IMR-90 (cell line): ENCODE measurements around the gene ULBP2. TPM values are rescaled to one million over a fixed set of nuclear protein-coding genes. Genes with fewer than 3 reads are reported as not detected.

ENCODE experiments used
- ATAC-seq: fragments of 200-7000 bp; cut with Tn5 transposase; 2 replicates; pipeline ENCODE4 v1.9.1; 2020; ENCODE audit warnings: low read depth, mild to moderate bottlenecking, moderate library complexity
- BruUV-seq: library from RNA; stranded (reverse); fragments of 400-500 nt; replicated peaks from 2 replicates; lab custom pipeline; 2021; lab: Mats Ljungman, UMichigan
- CTCF ChIA-PET: fragments of 300-600 bp; formaldehyde crosslinking; extraction: SDS; loops from one replicate; lab custom pipeline; 2021; ENCODE audit warnings: antibody characterized with exemption; lab: Yijun Ruan, JAX
- POLR2A ChIA-PET: fragments of 300-600 bp; sonication (Branson Sonifier 250); formaldehyde crosslinking; loops from one replicate; lab custom pipeline; 2022; ENCODE audit warnings: antibody characterized with exemption; ENCODE audit not compliant: unreplicated experiment; lab: Charles Lee
- DNase-seq: peaks from one replicate; pipeline ENCODE4 v3.0.0; 2013
- H2AFZ ChIP-seq: replicated peaks from 2 replicates; pipeline ENCODE3; 2013; ENCODE audit warnings: low read length, mild to moderate bottlenecking; ENCODE audit not compliant: poor library complexity
- H2AK5ac ChIP-seq: 2 replicates; pipeline ENCODE4 v1.6.1; 2013; ENCODE audit warnings: low read depth, low read length, inconsistent platforms
- H2AK9ac ChIP-seq: replicated peaks from 2 replicates; pipeline ENCODE3; 2013; ENCODE audit warnings: mild to moderate bottlenecking, low read depth, low read length, moderate library complexity; ENCODE audit not compliant: poor library complexity
- H2BK120ac ChIP-seq: 2 replicates; pipeline ENCODE4 v1.6.1; 2013; ENCODE audit warnings: low read depth, low read length, inconsistent platforms
- H2BK15ac ChIP-seq: 3 replicates; pipeline ENCODE4 v1.6.1; 2013; ENCODE audit warnings: low read depth, low read length, inconsistent platforms
- H2BK20ac ChIP-seq: 2 replicates; pipeline ENCODE4 v1.6.1; 2013; ENCODE audit warnings: low read depth, mild to moderate bottlenecking, inconsistent platforms, low read length, moderate library complexity
- H2BK5ac ChIP-seq: 2 replicates; pipeline ENCODE4 v1.6.1; 2013; ENCODE audit warnings: mild to moderate bottlenecking, low read depth, low read length, inconsistent platforms; ENCODE audit not compliant: poor library complexity, severe bottlenecking
- H3K14ac ChIP-seq: replicated peaks from 2 replicates; pipeline ENCODE4 v1.6.1; 2013; ENCODE audit warnings: low read depth, low read length, inconsistent platforms
- H3K18ac ChIP-seq: 2 replicates; pipeline ENCODE4 v1.6.1; 2013; ENCODE audit warnings: low read depth, low read length, control low read depth
- H3K23ac ChIP-seq: 2 replicates; pipeline ENCODE4 v1.6.1; 2013; ENCODE audit warnings: low read depth, low read length, inconsistent platforms
- H3K27ac ChIP-seq: 2 replicates; pipeline ENCODE4 v1.5.1; 2013; ENCODE audit warnings: mild to moderate bottlenecking, control low read depth, low read length; ENCODE audit not compliant: insufficient read depth
- H3K27me3 ChIP-seq: 2 replicates; pipeline ENCODE4 v1.6.1; 2013; ENCODE audit warnings: low read length; ENCODE audit not compliant: control insufficient read depth, insufficient read depth
- H3K36me3 ChIP-seq: 2 replicates; pipeline ENCODE4 v1.6.1; 2013; ENCODE audit warnings: low read length, mixed read lengths; ENCODE audit not compliant: control insufficient read depth, insufficient read depth
- H3K4ac ChIP-seq: 2 replicates; pipeline ENCODE4 v1.6.1; 2013; ENCODE audit warnings: low read depth, low read length, inconsistent platforms
- H3K4me1 ChIP-seq: 2 replicates; pipeline ENCODE4 v1.6.1; 2013; ENCODE audit warnings: low read length, mixed read lengths; ENCODE audit not compliant: control insufficient read depth, insufficient read depth
- H3K4me2 ChIP-seq: 2 replicates; pipeline ENCODE4 v1.6.1; 2013; ENCODE audit warnings: low read depth, mild to moderate bottlenecking, control low read depth, low read length, moderate library complexity
- H3K4me3 ChIP-seq: 2 replicates; pipeline ENCODE4 v1.5.1; 2013; ENCODE audit warnings: low read depth, mild to moderate bottlenecking, control low read depth, low read length, moderate library complexity; ENCODE audit not compliant: insufficient read depth
- H3K56ac ChIP-seq: 2 replicates; pipeline ENCODE4 v1.6.1; 2013; ENCODE audit warnings: low read length, inconsistent platforms; ENCODE audit not compliant: insufficient read depth; ENCODE audit errors: extremely low read depth
- H3K79me1 ChIP-seq, 2 experiments: 2 replicates each; pipeline ENCODE4 v1.6.1; 2013; ENCODE audit warnings: low read length in 2 of 2, inconsistent platforms in 1 of 2, low read depth in 1 of 2
- H3K9ac ChIP-seq: 2 replicates; pipeline ENCODE4 v1.6.1; 2013; ENCODE audit warnings: low read depth, low read length, control low read depth
- H3K9me1 ChIP-seq: 2 replicates; pipeline ENCODE4 v1.6.1; 2013; ENCODE audit warnings: low read length, inconsistent platforms; ENCODE audit not compliant: insufficient read depth
- H3K9me3 ChIP-seq: 2 replicates; pipeline ENCODE4 v1.6.1; 2013; ENCODE audit warnings: low read length; ENCODE audit not compliant: control insufficient read depth, insufficient read depth
- H4K20me1 ChIP-seq: 2 replicates; pipeline ENCODE4 v1.6.1; 2013; ENCODE audit warnings: low read length, inconsistent platforms; ENCODE audit not compliant: insufficient read depth
- H4K5ac ChIP-seq: 2 replicates; pipeline ENCODE4 v1.6.1; 2013; ENCODE audit warnings: mild to moderate bottlenecking, low read depth, low read length, control low read depth
- H4K8ac ChIP-seq, 2 experiments: 2 replicates each; pipeline ENCODE4 v1.6.1; 2013; ENCODE audit warnings: low read depth in 2 of 2, low read length in 2 of 2, control low read depth in 1 of 2, inconsistent platforms in 1 of 2
- H4K91ac ChIP-seq: 2 replicates; pipeline ENCODE4 v1.6.1; 2013; ENCODE audit warnings: low read depth, low read length, inconsistent platforms; ENCODE audit not compliant: insufficient read depth
- CHD1 ChIP-seq: IDR thresholded peaks from 2 replicates; pipeline ENCODE4 v1.6.1; 2012; ENCODE audit warnings: low read depth, low read length, improper control_type of control experiment
- MAZ ChIP-seq: IDR thresholded peaks from 2 replicates; pipeline ENCODE4 v1.6.1; 2012; ENCODE audit warnings: low read depth, mild to moderate bottlenecking, low read length, improper control_type of control experiment, moderate library complexity, borderline replicate concordance
- MXI1 ChIP-seq: IDR thresholded peaks from 2 replicates; pipeline ENCODE4 v1.6.1; 2012; ENCODE audit warnings: low read depth, mild to moderate bottlenecking, low read length, moderate library complexity, borderline replicate concordance
- RCOR1 ChIP-seq: IDR thresholded peaks from 2 replicates; pipeline ENCODE4 v1.6.1; 2012; ENCODE audit warnings: mild to moderate bottlenecking, low read length, improper control_type of control experiment; ENCODE audit not compliant: insufficient replicate concordance
- SMC3 ChIP-seq: fragments of 150-350 bp; IDR thresholded peaks from 2 replicates; pipeline ENCODE4 v1.6.1; 2016; ENCODE audit warnings: low read depth, mild to moderate bottlenecking, antibody characterized with exemption, low read length, moderate library complexity
- WGBS, 2 experiments: methylation state at CpG; one replicate each; pipeline versions ENCODE4 v1.1.5 to v1.1.7; 2013; ENCODE audit warnings: missing lambda C conversion rate in 2 of 2; ENCODE audit not compliant: insufficient read length in 1 of 2; ENCODE audit errors: extremely low coverage in 2 of 2; 5-methylcytosine and 5-hydroxymethylcytosine counted together
- dilution Hi-C: fragments of 300-500 bp; cut with HindIII; formaldehyde crosslinking; loops from one replicate; pipeline ENCODE4 v1.14.3; 2018; ENCODE audit warnings: low sequenced_read_pairs; ENCODE audit not compliant: unreplicated experiment
- in situ Hi-C: fragments of 300-500 bp; cut with MboI; formaldehyde crosslinking; loops from 3 replicates; pipeline ENCODE4 v1.14.3; 2019; ENCODE audit warnings: low sequenced_read_pairs, inconsistent platforms, mixed read lengths
- intact Hi-C: fragments of 100-400 bp; cut with micrococcal nuclease; formaldehyde crosslinking; loops from 2 replicates; pipeline ENCODE4 v1.10.0; 2022
- polyA plus RNA-seq, 3 experiments: library from polyadenylated mRNA; depleted of rRNA; stranded (reverse); fragments of >200 nt; gene quantifications; 2 replicates each; pipeline ENCODE4 v1.2.3, GENCODE V29; 2012; ENCODE audit warnings: low replicate concordance in 1 of 3
- total RNA-seq: library from RNA; depleted of rRNA; stranded (reverse); fragments of >200 nt; gene quantifications from 2 replicates; pipeline ENCODE4 v1.2.3, GENCODE V29; 2012
- TF ChIP-seq, protein P1 (sequence below): conservative IDR thresholded peaks from 2 replicates; pipeline ENCODE4 v1.5.1; 2012; ENCODE audit warnings: mild to moderate bottlenecking, low read depth, low read length, improper control_type of control experiment

ULBP2 gene
- total and polyA plus RNA-seq, 2 of the 4 experiments (the other 2 are of a cell fraction), result 7.9 to 16.2 TPM

DNA sequence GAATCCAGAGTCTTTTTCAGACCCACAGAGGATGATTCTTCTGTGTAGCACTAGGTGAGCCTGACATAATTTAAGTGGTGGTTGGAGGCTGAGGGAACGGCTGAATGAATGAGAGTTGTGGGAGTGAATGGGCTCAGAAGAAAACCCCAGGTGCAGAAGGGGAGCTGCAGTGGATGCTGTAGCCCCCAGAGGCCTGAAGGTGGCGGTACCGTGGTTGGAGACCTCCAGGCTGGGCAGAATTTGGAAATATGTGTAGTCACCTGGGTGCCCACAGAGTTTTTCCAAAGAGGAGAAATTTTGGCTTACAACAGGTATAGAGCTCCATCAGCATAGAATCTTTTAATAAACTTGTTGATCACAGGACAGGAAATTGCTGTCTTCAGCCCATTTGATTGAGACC lies 12.4 kb upstream of the ULBP2 start:
- H3K14ac ChIP-seq, result no peak overlapping the region
- H3K9me3 ChIP-seq, result no peaks in the 10 kb centered on the region
- no peak overlapping the region for H3K27ac ChIP-seq
- no peak overlapping the region for H2AK9ac ChIP-seq
- H4K20me1 ChIP-seq, result no peaks in the 10 kb centered on the region
- intact Hi-C loops (no loop called here), dilution Hi-C loops (no loop called here), in situ Hi-C loops (loop anchor here (10.0 to 25.0 kb wide), 3 partner anchors 205 to 408 kb away; partner anchors contain the start of gene PPIL4)
- no peaks in the 10 kb centered on the region for H3K9me1 ChIP-seq
- no peak overlapping the region for H2BK20ac ChIP-seq
- no peak overlapping the region for H4K91ac ChIP-seq
- H2BK15ac ChIP-seq, result no peak overlapping the region
- H3K36me3 ChIP-seq, result no peaks in the 10 kb centered on the region
- H2BK120ac ChIP-seq, result no peak overlapping the region
- H2BK5ac ChIP-seq, result no peak overlapping the region
- H3K18ac ChIP-seq, result no peak overlapping the region
- H3K4me1 ChIP-seq, result no peaks in the 10 kb centered on the region; the same call in 1 of the 2 replicates
- H2AK5ac ChIP-seq, result no peak overlapping the region
- no peak for DNase-seq
- H3K79me1 ChIP-seq, result no peaks in the 10 kb centered on the region
- H3K4me2 ChIP-seq, result no peak overlapping the region
- no peak overlapping the region for H3K23ac ChIP-seq
- H4K5ac ChIP-seq, result no peak overlapping the region
- no peak for ATAC-seq
- 11% methylated on average over 3 of the region's 3 CpGs; no CpG with 5 or more reads in 1 of the 2 experiments for WGBS, 2 experiments
- no peak for TF ChIP-seq RCOR1
- TF ChIP-seq SMC3, result no peak
- TF ChIP-seq MXI1, result no peak
- TF ChIP-seq, protein P1, sequence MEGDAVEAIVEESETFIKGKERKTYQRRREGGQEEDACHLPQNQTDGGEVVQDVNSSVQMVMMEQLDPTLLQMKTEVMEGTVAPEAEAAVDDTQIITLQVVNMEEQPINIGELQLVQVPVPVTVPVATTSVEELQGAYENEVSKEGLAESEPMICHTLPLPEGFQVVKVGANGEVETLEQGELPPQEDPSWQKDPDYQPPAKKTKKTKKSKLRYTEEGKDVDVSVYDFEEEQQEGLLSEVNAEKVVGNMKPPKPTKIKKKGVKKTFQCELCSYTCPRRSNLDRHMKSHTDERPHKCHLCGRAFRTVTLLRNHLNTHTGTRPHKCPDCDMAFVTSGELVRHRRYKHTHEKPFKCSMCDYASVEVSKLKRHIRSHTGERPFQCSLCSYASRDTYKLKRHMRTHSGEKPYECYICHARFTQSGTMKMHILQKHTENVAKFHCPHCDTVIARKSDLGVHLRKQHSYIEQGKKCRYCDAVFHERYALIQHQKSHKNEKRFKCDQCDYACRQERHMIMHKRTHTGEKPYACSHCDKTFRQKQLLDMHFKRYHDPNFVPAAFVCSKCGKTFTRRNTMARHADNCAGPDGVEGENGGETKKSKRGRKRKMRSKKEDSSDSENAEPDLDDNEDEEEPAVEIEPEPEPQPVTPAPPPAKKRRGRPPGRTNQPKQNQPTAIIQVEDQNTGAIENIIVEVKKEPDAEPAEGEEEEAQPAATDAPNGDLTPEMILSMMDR, result peak; percentile 32
- no peak for TF ChIP-seq MAZ
- no peak for TF ChIP-seq CHD1
- no TSS peak for BruUV-seq
- H3K4ac ChIP-seq, result no peak overlapping the region
- H3K4me3 ChIP-seq, result no peak overlapping the region
- peaks cover 24% of the 10 kb centered on the region for H3K27me3 ChIP-seq
- CTCF ChIA-PET, result interaction anchor here (0.6 kb wide), 1 partner anchor 283 kb away, joined by 5 read pairs; no protein-coding TSS in a partner anchor
- no peak overlapping the region for H3K9ac ChIP-seq
- no peak overlapping the region for H3K56ac ChIP-seq
- no peak overlapping the region for H2AFZ ChIP-seq
- no peak overlapping the region for H4K8ac ChIP-seq
- POLR2A ChIA-PET, result no interaction called here
